Stomach (tissue), 4 donors: ENCODE measurements around the gene CISH.

ENCODE experiments used
- CTCF ChIP-seq, 7 experiments: fragments of 450-650 bp in 4 of 7; fragments of 200-600 bp in 3 of 7; sonication (generic) in 3 of 7; IDR thresholded peaks; one replicate each; pipeline ENCODE4 v1.5.1; 2016 to 2019; ENCODE audit warnings: antibody characterized with exemption in 7 of 7, control low read depth in 2 of 7, mild to moderate bottlenecking in 1 of 7
- POLR2A ChIP-seq, 4 donors: fragments of 450-650 bp; IDR thresholded peaks; one replicate each; pipeline ENCODE4 v1.6.1; 2016; ENCODE audit warnings: antibody characterized with exemption in 4 of 4, control low read depth in 2 of 4, mild to moderate bottlenecking in 1 of 4, moderate library complexity in 1 of 4
- POLR2AphosphoS5 ChIP-seq, 3 donors: sonication (generic); formaldehyde crosslinking; IDR thresholded peaks; one replicate each; pipeline ENCODE4 v1.6.1; 2016; ENCODE audit warnings: antibody characterized with exemption in 3 of 3

- no peak for TF ChIP-seq CTCF (IDR thresholded peaks at IDR 0.05)
- TF ChIP-seq POLR2AphosphoS5 (IDR thresholded peaks at IDR 0.05) = no peak
- no peak for TF ChIP-seq POLR2A (IDR thresholded peaks at IDR 0.05)
These were observed 24.2 kb downstream of the CISH start for GRCh38 chr3:50587373-50587772.
